ENCODE results near the gene ACSM3. TPM values are rescaled to one million over a fixed set of nuclear protein-coding genes. Genes with fewer than 3 reads are reported as not detected.
A peak's percentile ranks its signal among the peaks of the same experiment; 100 is the strongest.

ACSM3 gene
- total and polyA plus RNA-seq, 9 of the 15 experiments (the other 6 are each of a cell fraction or from before 2014, with no cell fraction given), result 112 to 420 (median 182) TPM

DNA sequence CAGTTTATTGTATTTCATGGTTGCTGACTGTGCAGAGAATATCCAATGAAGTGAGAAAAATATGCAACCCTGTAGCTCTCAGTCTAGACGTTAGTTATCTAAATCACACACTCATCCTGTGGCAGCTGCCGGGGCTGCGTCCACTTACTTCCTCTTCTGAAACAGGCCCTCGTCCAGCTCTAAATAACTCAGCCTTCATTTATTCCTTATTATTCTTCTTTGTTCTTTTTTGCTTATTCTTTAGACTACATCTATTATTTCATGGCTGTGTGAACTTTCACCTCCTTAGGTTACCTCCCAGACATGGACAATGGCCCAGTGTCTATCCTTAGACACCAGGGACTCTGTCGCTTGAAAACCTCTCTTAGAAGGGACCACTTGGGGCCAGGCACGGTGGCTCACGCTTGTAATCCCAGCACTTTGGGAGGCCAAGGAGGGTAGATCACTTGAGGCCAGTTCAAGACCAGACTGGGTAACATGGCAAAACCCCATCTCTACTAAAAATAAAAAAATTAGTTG lies 18.8 kb upstream of the ACSM3 start (continued):
- no peak for TF ChIP-seq ZNF695 (CRISPR knock-in tag; IDR thresholded peaks at IDR 0.05)
- TF ChIP-seq, protein P1, sequence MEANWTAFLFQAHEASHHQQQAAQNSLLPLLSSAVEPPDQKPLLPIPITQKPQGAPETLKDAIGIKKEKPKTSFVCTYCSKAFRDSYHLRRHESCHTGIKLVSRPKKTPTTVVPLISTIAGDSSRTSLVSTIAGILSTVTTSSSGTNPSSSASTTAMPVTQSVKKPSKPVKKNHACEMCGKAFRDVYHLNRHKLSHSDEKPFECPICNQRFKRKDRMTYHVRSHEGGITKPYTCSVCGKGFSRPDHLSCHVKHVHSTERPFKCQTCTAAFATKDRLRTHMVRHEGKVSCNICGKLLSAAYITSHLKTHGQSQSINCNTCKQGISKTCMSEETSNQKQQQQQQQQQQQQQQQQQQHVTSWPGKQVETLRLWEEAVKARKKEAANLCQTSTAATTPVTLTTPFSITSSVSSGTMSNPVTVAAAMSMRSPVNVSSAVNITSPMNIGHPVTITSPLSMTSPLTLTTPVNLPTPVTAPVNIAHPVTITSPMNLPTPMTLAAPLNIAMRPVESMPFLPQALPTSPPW (CRISPR knock-in tag; IDR thresholded peaks at IDR 0.05), result peak; percentile 42
- TF ChIP-seq, protein P2, sequence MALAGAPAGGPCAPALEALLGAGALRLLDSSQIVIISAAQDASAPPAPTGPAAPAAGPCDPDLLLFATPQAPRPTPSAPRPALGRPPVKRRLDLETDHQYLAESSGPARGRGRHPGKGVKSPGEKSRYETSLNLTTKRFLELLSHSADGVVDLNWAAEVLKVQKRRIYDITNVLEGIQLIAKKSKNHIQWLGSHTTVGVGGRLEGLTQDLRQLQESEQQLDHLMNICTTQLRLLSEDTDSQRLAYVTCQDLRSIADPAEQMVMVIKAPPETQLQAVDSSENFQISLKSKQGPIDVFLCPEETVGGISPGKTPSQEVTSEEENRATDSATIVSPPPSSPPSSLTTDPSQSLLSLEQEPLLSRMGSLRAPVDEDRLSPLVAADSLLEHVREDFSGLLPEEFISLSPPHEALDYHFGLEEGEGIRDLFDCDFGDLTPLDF (CRISPR knock-in tag; IDR thresholded peaks at IDR 0.05), result no peak
- TF ChIP-seq E2F3 (CRISPR knock-in tag; IDR thresholded peaks at IDR 0.05), result no peak
- TF ChIP-seq NFRKB (IDR thresholded peaks at IDR 0.05; ENCODE audit: low read depth), result peak; percentile 79
- TF ChIP-seq U2AF2 (optimal IDR thresholded peaks at IDR 0.05; ENCODE audit: low read depth, low read length), result no peak
- peak; percentile 87 for TF ChIP-seq DPF2 (IDR thresholded peaks at IDR 0.05)
- no peak for TF ChIP-seq KDM5B (IDR thresholded peaks at IDR 0.05; ENCODE audit: insufficient replicate concordance, low read depth, low read length)
- no peak for TF ChIP-seq NFIX (CRISPR knock-in tag; IDR thresholded peaks at IDR 0.05; ENCODE audit: low read depth)
- peak; percentile 90 for TF ChIP-seq CXXC5 (CRISPR knock-in tag; IDR thresholded peaks at IDR 0.05)
- TF ChIP-seq, protein P3, sequence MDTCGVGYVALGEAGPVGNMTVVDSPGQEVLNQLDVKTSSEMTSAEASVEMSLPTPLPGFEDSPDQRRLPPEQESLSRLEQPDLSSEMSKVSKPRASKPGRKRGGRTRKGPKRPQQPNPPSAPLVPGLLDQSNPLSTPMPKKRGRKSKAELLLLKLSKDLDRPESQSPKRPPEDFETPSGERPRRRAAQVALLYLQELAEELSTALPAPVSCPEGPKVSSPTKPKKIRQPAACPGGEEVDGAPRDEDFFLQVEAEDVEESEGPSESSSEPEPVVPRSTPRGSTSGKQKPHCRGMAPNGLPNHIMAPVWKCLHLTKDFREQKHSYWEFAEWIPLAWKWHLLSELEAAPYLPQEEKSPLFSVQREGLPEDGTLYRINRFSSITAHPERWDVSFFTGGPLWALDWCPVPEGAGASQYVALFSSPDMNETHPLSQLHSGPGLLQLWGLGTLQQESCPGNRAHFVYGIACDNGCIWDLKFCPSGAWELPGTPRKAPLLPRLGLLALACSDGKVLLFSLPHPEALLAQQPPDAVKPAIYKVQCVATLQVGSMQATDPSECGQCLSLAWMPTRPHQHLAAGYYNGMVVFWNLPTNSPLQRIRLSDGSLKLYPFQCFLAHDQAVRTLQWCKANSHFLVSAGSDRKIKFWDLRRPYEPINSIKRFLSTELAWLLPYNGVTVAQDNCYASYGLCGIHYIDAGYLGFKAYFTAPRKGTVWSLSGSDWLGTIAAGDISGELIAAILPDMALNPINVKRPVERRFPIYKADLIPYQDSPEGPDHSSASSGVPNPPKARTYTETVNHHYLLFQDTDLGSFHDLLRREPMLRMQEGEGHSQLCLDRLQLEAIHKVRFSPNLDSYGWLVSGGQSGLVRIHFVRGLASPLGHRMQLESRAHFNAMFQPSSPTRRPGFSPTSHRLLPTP (IDR thresholded peaks at IDR 0.05; ENCODE audit: borderline replicate concordance, extremely low read depth, insufficient read length), result no peak
- TF ChIP-seq ZNF436 (CRISPR knock-in tag; IDR thresholded peaks at IDR 0.05), result no peak
- peak; percentile 81 for TF ChIP-seq CBFA2T2 (conservative IDR thresholded peaks at IDR 0.05)
- no peak for TF ChIP-seq BMI1 (IDR thresholded peaks at IDR 0.05; ENCODE audit: low read length)
- no peak for TF ChIP-seq RBM25 (IDR thresholded peaks at IDR 0.05; ENCODE audit: low read depth, low read length, severe bottlenecking)
- no peak for TF ChIP-seq HNRNPUL1 (IDR thresholded peaks at IDR 0.05; ENCODE audit: low read length)
- no peak for TF ChIP-seq PHF8 (IDR thresholded peaks at IDR 0.05; ENCODE audit: borderline replicate concordance, low read length)
- TF ChIP-seq ESRRB (CRISPR knock-in tag; IDR thresholded peaks at IDR 0.05; ENCODE audit: borderline replicate concordance), result no peak
- TF ChIP-seq, protein P4, sequence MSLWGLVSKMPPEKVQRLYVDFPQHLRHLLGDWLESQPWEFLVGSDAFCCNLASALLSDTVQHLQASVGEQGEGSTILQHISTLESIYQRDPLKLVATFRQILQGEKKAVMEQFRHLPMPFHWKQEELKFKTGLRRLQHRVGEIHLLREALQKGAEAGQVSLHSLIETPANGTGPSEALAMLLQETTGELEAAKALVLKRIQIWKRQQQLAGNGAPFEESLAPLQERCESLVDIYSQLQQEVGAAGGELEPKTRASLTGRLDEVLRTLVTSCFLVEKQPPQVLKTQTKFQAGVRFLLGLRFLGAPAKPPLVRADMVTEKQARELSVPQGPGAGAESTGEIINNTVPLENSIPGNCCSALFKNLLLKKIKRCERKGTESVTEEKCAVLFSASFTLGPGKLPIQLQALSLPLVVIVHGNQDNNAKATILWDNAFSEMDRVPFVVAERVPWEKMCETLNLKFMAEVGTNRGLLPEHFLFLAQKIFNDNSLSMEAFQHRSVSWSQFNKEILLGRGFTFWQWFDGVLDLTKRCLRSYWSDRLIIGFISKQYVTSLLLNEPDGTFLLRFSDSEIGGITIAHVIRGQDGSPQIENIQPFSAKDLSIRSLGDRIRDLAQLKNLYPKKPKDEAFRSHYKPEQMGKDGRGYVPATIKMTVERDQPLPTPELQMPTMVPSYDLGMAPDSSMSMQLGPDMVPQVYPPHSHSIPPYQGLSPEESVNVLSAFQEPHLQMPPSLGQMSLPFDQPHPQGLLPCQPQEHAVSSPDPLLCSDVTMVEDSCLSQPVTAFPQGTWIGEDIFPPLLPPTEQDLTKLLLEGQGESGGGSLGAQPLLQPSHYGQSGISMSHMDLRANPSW (CRISPR knock-in tag; IDR thresholded peaks at IDR 0.05), result no peak
- TF ChIP-seq MAZ (CRISPR knock-in tag; conservative IDR thresholded peaks at IDR 0.05 in 1 of 2, IDR thresholded peaks at IDR 0.05 in 1 of 2), result no peak; a peak in 1 of 4 replicates

All from K562 (cell line).